Smooth muscle cell (in vitro differentiated cells): ENCODE data around the gene MEPCE. TPM values are rescaled to one million over a fixed set of nuclear protein-coding genes. Genes with fewer than 3 reads are reported as not detected.

ENCODE experiments used
- DNase-seq: peaks from one replicate; lab custom pipeline; 2025; ENCODE audit not compliant: unreplicated experiment; lab: John Stamatoyannopoulos, UW
- H2AFZ ChIP-seq: fragments of 200-600 bp; sonication (generic); 2 replicates; pipeline ENCODE4 v1.6.0; 2016; ENCODE audit warnings: antibody characterized with exemption, low read depth, mild to moderate bottlenecking
- H3F3A ChIP-seq: fragments of 200-600 bp; sonication (generic); 2 replicates; pipeline ENCODE4 v1.6.0; 2017; ENCODE audit warnings: antibody characterized with exemption, low read depth
- H3K27ac ChIP-seq: fragments of 200-600 bp; sonication (generic); 2 replicates; pipeline ENCODE4 v1.5.1; 2016; ENCODE audit warnings: low read depth, mild to moderate bottlenecking
- H3K27me3 ChIP-seq: fragments of 200-600 bp; sonication (generic); 2 replicates; pipeline ENCODE4 v1.6.1; 2016; ENCODE audit warnings: low read depth, mild to moderate bottlenecking
- H3K36me3 ChIP-seq: fragments of 200-600 bp; sonication (generic); 2 replicates; pipeline ENCODE4 v1.5.1; 2016; ENCODE audit warnings: low read depth
- H3K4me1 ChIP-seq: fragments of 200-600 bp; sonication (generic); 2 replicates; pipeline ENCODE4 v1.5.1; 2016; ENCODE audit warnings: low read depth
- H3K4me2 ChIP-seq: fragments of 200-600 bp; sonication (generic); 2 replicates; pipeline ENCODE4 v1.6.0; 2016; ENCODE audit warnings: mild to moderate bottlenecking
- H3K4me3 ChIP-seq: fragments of 200-600 bp; sonication (generic); 2 replicates; pipeline ENCODE4 v1.5.1; 2016; ENCODE audit warnings: mild to moderate bottlenecking
- H3K79me2 ChIP-seq: fragments of 200-600 bp; sonication (generic); 2 replicates; pipeline ENCODE4 v1.6.0; 2016; ENCODE audit warnings: low read depth, mild to moderate bottlenecking
- H3K9ac ChIP-seq: fragments of 200-600 bp; sonication (generic); 2 replicates; pipeline ENCODE4 v1.6.0; 2016; ENCODE audit warnings: low read depth
- H3K9me3 ChIP-seq: fragments of 200-600 bp; sonication (generic); replicated peaks from 2 replicates; pipeline ENCODE4 v1.5.1; 2016; ENCODE audit warnings: low read depth
- H4K20me1 ChIP-seq: fragments of 200-600 bp; sonication (generic); 2 replicates; pipeline ENCODE4 v1.6.0; 2016; ENCODE audit warnings: low read depth
- CTCF ChIP-seq: fragments of 200-600 bp; sonication (generic); IDR thresholded peaks from 2 replicates; pipeline ENCODE4 v1.5.1; 2017; ENCODE audit warnings: borderline replicate concordance, mild to moderate bottlenecking, antibody characterized with exemption; ENCODE audit not compliant: insufficient read depth, poor library complexity, severe bottlenecking
- WGBS: methylation state at CpG from one replicate; pipeline ENCODE4 v1.1.7; 2016; ENCODE audit warnings: low lambda C conversion rate; 5-methylcytosine and 5-hydroxymethylcytosine counted together
- polyA plus RNA-seq: library from polyadenylated mRNA; unstranded; fragments of >200 nt; fragmentation: Nextera tagmentation; extraction: Ambion mirVana; gene quantifications from 2 replicates; pipeline ENCODE4 v1.2.1, GENCODE V29; 2016
- total RNA-seq: library from RNA; depleted of rRNA; stranded (reverse); fragments of >200 nt; gene quantifications from 2 replicates; pipeline ENCODE4 v1.2.3, GENCODE V29; 2014

Gene MEPCE
- total and polyA plus RNA-seq, 2 experiments from 2014 or later = 14.8 to 19.7 TPM

GRCh38 chr7:100483090-100483721 lies 53.6 kb downstream of the MEPCE start:
- Histone ChIP-seq H3K27ac (no peak overlapping the region), H3K4me3 (peak overlapping the region; percentile 72), H3F3A (no peaks in the 10 kb centered on the region), H3K36me3 (no peaks in the 10 kb centered on the region), H2AFZ (peak overlapping the region; percentile 91), H3K27me3 (no peaks in the 10 kb centered on the region), H3K4me1 (no peaks in the 10 kb centered on the region), H3K9ac (no peak overlapping the region), H3K4me2 (peak overlapping the region; percentile 97), H4K20me1 (no peaks in the 10 kb centered on the region), H3K79me2 (peaks cover 6% of the 10 kb centered on the region), H3K9me3 (no peaks in the 10 kb centered on the region)
- 6% methylated on average over 17 of the region's 79 CpGs for WGBS
- peak; percentile 95 for TF ChIP-seq CTCF
- peak; percentile 58 for DNase-seq

Other genes with a start within 250 kb of the MEPCE start
- not detected in 2 replicates for gene PVRIG, start 209.9 kb upstream of the MEPCE start, total RNA-seq
- gene PVRIG, start 209.9 kb upstream of the MEPCE start, polyA plus RNA-seq = 0.41 TPM in 1 of 2 replicates, not detected in the other
- not detected in 2 replicates for gene SPDYE3, start 122.1 kb upstream of the MEPCE start, total RNA-seq
- gene SPDYE3, start 122.1 kb upstream of the MEPCE start, polyA plus RNA-seq = 1.8 and 3.4 TPM in 2 replicates
- gene PILRB, start 71.7 kb upstream of the MEPCE start, total RNA-seq = 12.0 TPM in 2 replicates
- 10.1 and 14.5 TPM in 2 replicates for gene PILRB, start 71.7 kb upstream of the MEPCE start, polyA plus RNA-seq
- 1.3 and 1.4 TPM in 2 replicates for gene PILRA, start 56.3 kb upstream of the MEPCE start, total RNA-seq
- 1.8 and 2.0 TPM in 2 replicates for gene PILRA, start 56.3 kb upstream of the MEPCE start, polyA plus RNA-seq
- 0.27 and 5.3 TPM in 2 replicates for gene ZCWPW1, start 1.1 kb upstream of the MEPCE start, total RNA-seq
- 3.8 and 3.9 TPM in 2 replicates for gene ZCWPW1, start 1.1 kb upstream of the MEPCE start, polyA plus RNA-seq
- gene PPP1R35, start 6.7 kb downstream of the MEPCE start, total RNA-seq = 12.5 and 21.5 TPM in 2 replicates
- gene PPP1R35, start 6.7 kb downstream of the MEPCE start, polyA plus RNA-seq = 41.6 and 46.0 TPM in 2 replicates
- not detected in 2 replicates for gene SPACDR, start 34.4 kb downstream of the MEPCE start, total RNA-seq
- gene SPACDR, start 34.4 kb downstream of the MEPCE start, polyA plus RNA-seq = 0.58 and 2.2 TPM in 2 replicates
- gene TSC22D4, start 49.4 kb downstream of the MEPCE start, total RNA-seq = 14.5 and 20.0 TPM in 2 replicates
- gene TSC22D4, start 49.4 kb downstream of the MEPCE start, polyA plus RNA-seq = 46.9 and 51.1 TPM in 2 replicates
- gene NYAP1, start 54.1 kb downstream of the MEPCE start, total RNA-seq = 1.6 and 2.3 TPM in 2 replicates
- gene NYAP1, start 54.1 kb downstream of the MEPCE start, polyA plus RNA-seq = 0.07 TPM in 1 of 2 replicates, not detected in the other
- 2.7 TPM in 2 replicates for gene AGFG2, start 109.4 kb downstream of the MEPCE start, total RNA-seq
- gene AGFG2, start 109.4 kb downstream of the MEPCE start, polyA plus RNA-seq = 4.0 and 8.4 TPM in 2 replicates
- not detected in 2 replicates for gene SAP25, start 144.1 kb downstream of the MEPCE start, total RNA-seq
- gene SAP25, start 144.1 kb downstream of the MEPCE start, polyA plus RNA-seq = 1.9 and 2.6 TPM in 2 replicates
- gene LRCH4, start 156.3 kb downstream of the MEPCE start, total RNA-seq = 31.9 and 48.2 TPM in 2 replicates
- 58.5 and 68.2 TPM in 2 replicates for gene LRCH4, start 156.3 kb downstream of the MEPCE start, polyA plus RNA-seq
- 0.22 and 0.67 TPM in 2 replicates for gene FBXO24, start 156.5 kb downstream of the MEPCE start, total RNA-seq
- 0.61 and 1.2 TPM in 2 replicates for gene FBXO24, start 156.5 kb downstream of the MEPCE start, polyA plus RNA-seq
- gene PCOLCE, start 172.5 kb downstream of the MEPCE start, total RNA-seq = 169 TPM in 2 replicates
- 526 and 754 TPM in 2 replicates for gene PCOLCE, start 172.5 kb downstream of the MEPCE start, polyA plus RNA-seq
- 10.5 and 12.1 TPM in 2 replicates for gene MOSPD3, start 182.7 kb downstream of the MEPCE start, total RNA-seq
- 46.9 and 47.8 TPM in 2 replicates for gene MOSPD3, start 182.7 kb downstream of the MEPCE start, polyA plus RNA-seq
- gene TFR2, start 211.7 kb downstream of the MEPCE start, total RNA-seq = 1.8 and 1.9 TPM in 2 replicates
- gene TFR2, start 211.7 kb downstream of the MEPCE start, polyA plus RNA-seq = 3.2 TPM in 2 replicates
- not detected in 2 replicates for gene ACTL6B, start 226.6 kb downstream of the MEPCE start, total RNA-seq
- gene ACTL6B, start 226.6 kb downstream of the MEPCE start, polyA plus RNA-seq = not detected in 2 replicates
- 90.7 and 91.7 TPM in 2 replicates for gene GNB2, start 243.9 kb downstream of the MEPCE start, total RNA-seq
- gene GNB2, start 243.9 kb downstream of the MEPCE start, polyA plus RNA-seq = 219 and 238 TPM in 2 replicates